Stimulated activated CD4-positive, alpha-beta T cell treated with anti-CD3 and anti-CD28 coated beads, Interleukin-15, amount 100 ng/mL, for 48 hours (primary cell): Measurements from ENCODE around the gene IGSF9.
A peak's percentile ranks its signal among the peaks of the same experiment; 100 is the strongest.

Source experiments
- DNase-seq, 2 donors: peaks; one replicate each; pipeline ENCODE4 v3.0.0-alpha.2; 2020; ENCODE audit warnings: low read depth in 2 of 2

The IGSF9 gene

GRCh38 chr1:159932296-159933285 lies 12.8 kb downstream of the IGSF9 start:
- no peak for DNase-seq

DNA sequence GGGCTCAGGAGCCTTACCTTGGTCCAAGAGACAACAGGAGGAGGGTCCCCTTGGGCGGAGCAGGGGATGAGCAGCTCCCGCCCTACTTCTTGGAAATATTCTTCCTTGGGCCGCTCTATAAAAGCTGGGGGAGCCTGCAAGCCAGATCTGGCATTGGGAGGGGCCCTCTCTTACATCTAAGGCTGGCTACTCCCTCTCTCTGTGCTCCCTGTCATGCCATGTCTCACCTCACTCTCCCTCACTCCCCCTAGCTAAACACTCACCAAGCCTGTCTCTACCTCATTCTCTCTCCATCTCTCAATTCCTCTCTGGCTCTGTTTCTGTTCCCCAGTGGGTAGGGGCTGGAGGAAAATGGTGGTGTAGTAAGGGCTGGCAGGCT lies 13.6 kb downstream of the IGSF9 start:
- no peak for DNase-seq

- no peak for DNase-seq
Measured at GRCh38 chr1:159931101-159931794, 14.2 kb downstream of the IGSF9 start.

DNA sequence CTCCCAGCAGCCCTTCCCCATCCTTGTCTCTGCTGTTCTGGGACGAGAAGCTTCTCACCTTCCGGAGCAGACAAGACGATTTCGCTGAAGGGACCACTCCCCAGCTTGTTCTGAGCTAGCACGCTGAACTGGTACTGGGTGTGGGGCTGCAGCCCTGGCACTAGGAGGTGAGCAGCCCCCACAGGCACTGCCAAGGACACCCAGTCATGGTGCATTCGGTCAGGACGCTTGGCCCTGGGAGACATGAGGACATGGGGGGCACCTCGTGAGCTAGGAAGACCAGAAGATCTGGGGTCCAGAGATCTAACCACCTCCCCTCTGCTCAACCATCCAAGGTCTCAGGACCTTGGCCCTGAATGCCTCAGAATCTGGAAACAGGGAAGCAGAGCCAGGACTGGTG lies 14.8 kb downstream of the IGSF9 start:
- no peak for DNase-seq

DNA sequence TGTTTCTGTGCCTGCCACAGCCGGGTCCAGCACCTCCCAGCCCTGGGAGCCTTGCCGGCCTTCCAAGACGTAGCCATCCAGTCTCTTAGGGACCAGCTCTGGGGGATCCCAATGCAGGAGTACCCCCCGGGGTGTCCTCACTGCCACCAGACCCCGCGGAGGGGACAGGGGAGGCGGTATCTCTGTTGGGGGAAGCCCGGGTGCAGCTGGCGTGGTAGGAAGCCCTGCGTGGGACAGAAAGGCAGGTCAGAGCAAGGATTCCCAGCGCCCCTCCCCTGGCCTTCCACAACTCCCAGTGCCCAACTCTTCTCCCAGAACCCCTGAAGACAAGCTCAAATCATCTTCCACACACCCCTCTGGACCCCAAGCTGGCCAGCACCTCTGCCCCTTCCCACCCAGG lies 15.2 kb downstream of the IGSF9 start:
- DNase-seq, result no peak

DNA sequence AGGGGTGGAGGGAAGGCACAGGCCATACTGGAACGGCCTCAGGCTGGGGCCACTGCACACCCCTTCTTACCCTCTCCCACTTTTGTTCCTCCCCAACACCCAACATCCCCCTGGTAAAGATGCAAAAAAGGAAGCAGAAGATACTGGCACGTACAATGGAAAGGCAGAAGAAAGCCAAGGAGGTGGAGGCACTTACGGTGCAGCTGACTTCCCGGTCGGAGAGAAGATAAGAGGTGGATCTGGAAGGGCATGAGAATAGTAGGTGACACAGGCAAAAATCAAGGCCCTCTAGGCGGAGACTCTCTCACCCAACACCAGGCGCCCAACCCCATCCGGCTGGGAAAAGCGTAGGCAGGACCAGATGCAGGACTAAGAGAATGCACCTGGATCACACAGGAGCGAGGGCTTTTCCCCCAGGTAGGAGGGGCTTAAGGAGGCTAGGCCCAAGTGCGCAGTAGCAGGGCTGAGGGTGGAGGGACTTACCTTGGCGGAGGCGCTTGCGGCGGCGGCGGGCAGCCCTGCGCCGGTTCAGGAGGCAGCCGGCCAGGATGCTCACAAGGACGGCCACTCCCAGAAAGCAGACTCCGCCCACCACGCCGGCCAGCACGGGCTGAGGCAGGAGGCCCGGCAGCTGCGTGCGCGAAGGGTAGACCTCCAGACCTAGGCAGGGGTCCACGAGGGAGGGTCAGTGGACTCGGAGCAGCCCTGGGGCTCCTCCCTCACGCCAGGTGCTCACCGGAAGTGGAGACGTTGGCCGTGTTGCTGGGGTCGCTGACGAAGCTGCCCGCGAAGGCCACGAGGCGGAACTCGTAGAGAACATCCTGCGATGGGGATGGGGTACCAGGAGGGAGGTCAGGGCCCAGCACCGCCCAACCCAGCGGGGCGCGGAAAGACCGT lies 16.0 kb downstream of the IGSF9 start:
- no peak for DNase-seq

- no peak for DNase-seq
Measured at GRCh38 chr1:159928491-159929050, 16.8 kb downstream of the IGSF9 start.

DNA sequence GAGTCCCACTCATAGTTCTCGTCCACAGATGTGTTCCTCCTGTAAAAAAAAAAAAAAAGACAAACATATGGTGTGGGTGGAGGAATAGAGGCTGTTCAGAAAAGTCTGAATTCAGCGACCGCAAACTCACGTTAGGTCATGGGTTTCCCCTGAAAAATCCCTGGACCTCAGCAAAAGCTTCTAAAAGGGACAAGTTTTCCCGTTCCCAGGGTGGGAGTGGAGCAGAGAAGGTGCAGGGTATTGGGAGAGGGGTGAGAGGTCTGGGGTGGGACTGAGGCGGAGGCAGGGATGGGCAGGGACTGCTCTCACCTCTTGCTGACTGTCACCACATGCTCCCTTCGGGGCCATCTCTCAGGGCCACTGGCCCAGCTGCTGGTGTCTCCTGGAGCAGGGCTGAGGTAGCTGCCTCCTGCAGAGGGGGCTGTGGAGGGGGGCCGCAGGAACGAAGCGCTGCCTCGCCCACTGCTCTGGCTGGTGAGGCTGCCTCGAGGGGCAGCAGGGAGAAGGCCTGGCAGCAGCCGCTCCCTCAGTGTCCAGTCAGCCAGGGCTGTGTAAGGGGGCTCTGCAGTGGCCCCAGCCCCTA lies 17.5 kb downstream of the IGSF9 start:
- DNase-seq, result no peak

GRCh38 chr1:159927211-159927848 lies 18.1 kb downstream of the IGSF9 start:
- no peak for DNase-seq

DNA sequence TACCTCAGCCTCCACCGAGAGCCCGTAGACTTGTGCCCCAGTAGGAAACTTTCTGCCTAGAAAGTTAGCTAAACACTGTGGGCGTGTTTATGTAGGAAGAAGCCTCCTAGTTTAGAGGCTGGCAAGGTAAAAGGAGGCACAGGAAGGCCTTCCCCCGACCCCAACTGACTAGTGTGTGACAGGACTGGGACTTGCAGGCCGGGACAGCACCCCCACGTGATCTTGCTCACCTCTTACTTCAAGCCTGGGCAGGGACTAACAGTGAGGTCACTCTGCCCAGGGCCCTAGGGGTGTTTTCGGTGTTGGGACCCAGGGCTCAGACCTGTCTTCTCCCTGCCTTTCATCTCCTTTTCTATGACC lies 19.7 kb downstream of the IGSF9 start:
- peak; percentile 35 to 44 for DNase-seq

GRCh38 chr1:159924791-159925718 lies 20.4 kb downstream of the IGSF9 start, which contains the start of gene TAGLN2:
Gene TAGLN2 (minus strand): TSS chr1:159925507. CDS start chr1:159920509, 4,998 bp downstream.
- DNase-seq, result peak; percentile 82 to 85

DNA sequence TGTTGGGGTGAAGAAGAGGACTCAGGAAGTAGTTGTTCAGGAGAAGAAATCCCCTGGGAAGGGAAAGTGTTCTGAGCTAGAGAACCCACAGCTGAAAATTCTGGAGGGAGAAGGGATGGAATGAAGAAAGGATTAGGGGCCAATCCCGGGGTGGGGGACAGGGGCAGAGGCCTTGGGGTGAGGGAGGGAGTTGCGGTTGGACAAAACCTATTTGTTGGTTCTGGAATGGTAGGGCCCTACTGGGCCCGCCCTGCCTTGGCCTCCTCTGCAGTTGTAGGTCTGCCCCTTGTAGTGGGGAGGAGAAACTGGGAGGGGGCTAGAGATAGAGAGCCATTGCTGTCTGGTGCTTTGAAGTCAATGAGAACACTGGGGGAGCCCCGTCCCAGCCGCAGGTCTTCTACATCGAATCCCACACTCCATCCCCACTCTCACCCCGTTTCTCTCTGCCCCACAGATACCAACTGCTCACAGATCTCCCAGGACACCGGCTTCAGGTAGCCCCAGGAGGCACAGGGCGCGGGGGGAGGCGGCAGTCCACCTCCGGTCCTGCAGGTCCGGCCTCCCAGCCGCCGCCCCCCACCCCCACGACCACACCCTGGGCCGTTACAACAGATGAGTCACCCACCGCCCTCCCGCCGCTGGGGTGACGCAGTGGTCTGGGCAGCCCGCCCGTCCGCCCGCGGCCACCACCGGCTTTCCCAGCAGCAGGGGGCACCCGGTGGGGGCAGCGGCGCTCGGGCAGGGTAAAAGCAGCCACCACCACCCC lies 21.2 kb downstream of the IGSF9 start:
- peak; percentile 44 for DNase-seq

GRCh38 chr1:159923203-159924024 lies 22.0 kb downstream of the IGSF9 start:
- DNase-seq, result peak; percentile 76 to 77

- no peak for DNase-seq
Measured at GRCh38 chr1:159922511-159923202, 22.8 kb downstream of the IGSF9 start.

- no peak for DNase-seq
Measured at GRCh38 chr1:159921700-159922504, 23.5 kb downstream of the IGSF9 start.

GRCh38 chr1:159921251-159921650 lies 24.2 kb downstream of the IGSF9 start:
- no peak for DNase-seq
